ENCODE measurements around the gene FOXC1.

The FOXC1 gene

GRCh38 chr6:1597121-1597744 lies 12.5 kb upstream of the FOXC1 start:
- no peak for DNase-seq (ENCODE audit: low read depth)
- no peak overlapping the region for H3K4me3 ChIP-seq (ENCODE audit: low read depth, low read length)

GRCh38 chr6:1597924-1598323 lies 11.8 kb upstream of the FOXC1 start:
- no peak for DNase-seq (ENCODE audit: low read depth)
- H3K4me3 ChIP-seq (ENCODE audit: low read depth, low read length): no peak overlapping the region

GRCh38 chr6:1598433-1598832 lies 11.3 kb upstream of the FOXC1 start:
- DNase-seq (ENCODE audit: low read depth): no peak
- no peak overlapping the region for H3K4me3 ChIP-seq (ENCODE audit: low read depth, low read length)

- no peak overlapping the region for H3K4me3 ChIP-seq (ENCODE audit: low read depth, low read length)
- no peak for DNase-seq (ENCODE audit: low read depth)
Measured at GRCh38 chr6:1598886-1599285, 10.8 kb upstream of the FOXC1 start.

- DNase-seq (ENCODE audit: low read depth): no peak
- H3K4me3 ChIP-seq (ENCODE audit: low read depth, low read length): no peak overlapping the region
Measured at GRCh38 chr6:1599469-1599868, 10.2 kb upstream of the FOXC1 start.

DNA sequence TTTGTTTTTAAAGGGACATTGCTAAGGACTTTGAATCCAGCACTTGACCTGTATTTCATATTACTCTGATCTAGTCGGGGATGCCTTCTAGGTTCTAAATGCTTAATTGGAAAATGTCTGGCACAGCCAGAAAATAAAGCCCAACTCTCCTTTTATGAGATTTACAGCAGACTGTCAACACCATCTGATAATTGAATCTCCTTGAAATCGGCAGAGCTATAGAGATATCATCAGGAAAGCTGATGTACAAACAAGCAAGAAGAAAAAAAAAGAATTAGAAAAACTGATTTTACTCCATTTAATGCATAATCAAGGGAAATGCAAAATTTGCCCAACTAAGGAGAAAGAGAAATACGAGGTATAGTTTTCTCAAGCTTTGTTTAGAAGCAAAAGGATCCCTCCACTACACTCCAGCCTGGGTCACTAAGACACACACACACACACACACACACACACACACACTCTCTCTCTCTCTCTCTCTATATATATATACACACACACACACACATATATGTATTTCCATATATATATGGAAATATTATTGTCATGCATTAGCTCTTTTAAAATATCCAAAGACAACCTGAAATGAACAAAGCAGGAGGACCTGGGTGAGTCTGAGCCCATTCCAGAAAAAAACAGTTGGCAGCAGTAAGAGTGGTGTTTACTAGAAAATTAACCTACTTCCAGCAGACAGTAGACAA lies 9.5 kb upstream of the FOXC1 start:
- no peak for DNase-seq (ENCODE audit: low read depth)
- H3K4me3 ChIP-seq (ENCODE audit: low read depth, low read length): no peak overlapping the region

DNA sequence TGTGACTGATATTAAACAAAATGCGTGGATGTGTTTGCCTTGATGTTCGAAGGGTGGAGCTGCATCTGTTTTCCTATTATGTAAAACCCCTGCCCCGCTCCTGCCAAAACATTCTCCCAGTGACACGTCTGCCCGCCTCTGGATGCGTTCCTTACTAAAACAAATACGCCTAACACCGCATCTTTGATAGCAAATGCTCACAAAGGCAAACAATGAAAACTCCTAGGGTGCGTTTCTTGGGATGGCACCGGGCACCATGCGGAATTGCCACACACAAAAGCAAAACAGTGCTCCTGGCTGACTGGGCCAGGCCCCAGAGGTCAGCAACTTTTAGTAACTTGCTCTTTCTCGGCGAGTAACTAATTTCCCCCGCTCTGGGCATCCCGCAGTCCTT lies 9.0 kb upstream of the FOXC1 start:
- H3K4me3 ChIP-seq (ENCODE audit: low read depth, low read length): no peak overlapping the region
- DNase-seq (ENCODE audit: low read depth): no peak

DNA sequence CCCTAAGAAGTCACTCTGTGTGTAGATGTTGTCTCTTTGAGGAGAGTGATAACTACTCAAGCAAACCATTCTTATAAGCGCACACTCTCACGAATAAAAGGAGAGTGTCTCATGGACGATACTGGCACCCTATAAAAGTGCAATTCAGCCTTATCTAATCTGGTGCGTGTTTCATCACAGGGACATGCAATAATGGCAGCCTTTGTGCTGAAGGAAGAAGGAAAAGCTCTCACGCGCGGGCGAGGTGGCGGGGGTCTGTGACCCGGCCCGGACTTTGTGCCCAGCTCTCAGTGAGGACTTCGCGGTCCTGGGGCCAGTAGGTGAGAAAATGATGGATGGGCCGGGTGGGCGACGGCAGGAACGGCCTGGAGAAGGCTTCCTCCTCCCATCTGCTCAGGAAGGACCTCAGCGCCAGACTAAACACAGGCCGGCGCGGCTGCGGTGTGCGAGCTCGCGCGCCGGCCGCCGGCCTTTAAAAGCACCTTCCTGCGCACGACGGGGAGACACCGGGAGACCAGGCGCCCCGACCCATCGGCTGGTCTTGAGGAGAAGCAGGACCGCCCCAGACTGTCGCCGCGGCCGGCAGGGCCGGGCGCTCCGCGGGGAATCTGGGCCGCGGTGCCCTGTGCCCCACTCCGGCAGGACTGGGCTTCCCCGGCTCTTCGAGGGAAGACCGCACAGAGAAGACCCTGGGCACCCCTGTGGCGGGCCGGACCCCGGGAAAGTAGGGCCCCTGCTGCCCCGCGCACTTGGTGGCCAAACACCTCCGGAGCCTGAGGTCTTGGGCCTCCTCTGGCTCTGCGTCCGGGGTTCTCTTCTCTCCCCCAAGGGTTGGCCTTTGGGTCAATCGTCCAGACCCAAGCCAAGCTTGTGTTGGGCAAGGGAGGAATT lies 8.3 kb upstream of the FOXC1 start:
- no peak for DNase-seq (ENCODE audit: low read depth)

GRCh38 chr6:1602049-1602713 lies 7.5 kb upstream of the FOXC1 start:
- DNase-seq (ENCODE audit: low read depth): no peak
- no peak overlapping the region for H3K4me3 ChIP-seq (ENCODE audit: low read depth, low read length)

More for the DNA sequence above, 8.3 kb upstream of the FOXC1 start:
- H3K4me3 ChIP-seq (ENCODE audit: low read depth, low read length): no peak overlapping the region

GRCh38 chr6:1603708-1604107 lies 6.0 kb upstream of the FOXC1 start:
- no peak overlapping the region for H3K4me3 ChIP-seq (ENCODE audit: low read depth, low read length)
- no peak for DNase-seq (ENCODE audit: low read depth)

GRCh38 chr6:1604158-1605003 lies 5.3 kb upstream of the FOXC1 start:
- H3K4me3 ChIP-seq (ENCODE audit: low read depth, low read length): peak overlapping the region; percentile 40
- DNase-seq (ENCODE audit: low read depth): no peak

- peak overlapping the region; percentile 40 for H3K4me3 ChIP-seq (ENCODE audit: low read depth, low read length)
- no peak for DNase-seq (ENCODE audit: low read depth)
Measured at GRCh38 chr6:1605004-1605892, 4.5 kb upstream of the FOXC1 start.

DNA sequence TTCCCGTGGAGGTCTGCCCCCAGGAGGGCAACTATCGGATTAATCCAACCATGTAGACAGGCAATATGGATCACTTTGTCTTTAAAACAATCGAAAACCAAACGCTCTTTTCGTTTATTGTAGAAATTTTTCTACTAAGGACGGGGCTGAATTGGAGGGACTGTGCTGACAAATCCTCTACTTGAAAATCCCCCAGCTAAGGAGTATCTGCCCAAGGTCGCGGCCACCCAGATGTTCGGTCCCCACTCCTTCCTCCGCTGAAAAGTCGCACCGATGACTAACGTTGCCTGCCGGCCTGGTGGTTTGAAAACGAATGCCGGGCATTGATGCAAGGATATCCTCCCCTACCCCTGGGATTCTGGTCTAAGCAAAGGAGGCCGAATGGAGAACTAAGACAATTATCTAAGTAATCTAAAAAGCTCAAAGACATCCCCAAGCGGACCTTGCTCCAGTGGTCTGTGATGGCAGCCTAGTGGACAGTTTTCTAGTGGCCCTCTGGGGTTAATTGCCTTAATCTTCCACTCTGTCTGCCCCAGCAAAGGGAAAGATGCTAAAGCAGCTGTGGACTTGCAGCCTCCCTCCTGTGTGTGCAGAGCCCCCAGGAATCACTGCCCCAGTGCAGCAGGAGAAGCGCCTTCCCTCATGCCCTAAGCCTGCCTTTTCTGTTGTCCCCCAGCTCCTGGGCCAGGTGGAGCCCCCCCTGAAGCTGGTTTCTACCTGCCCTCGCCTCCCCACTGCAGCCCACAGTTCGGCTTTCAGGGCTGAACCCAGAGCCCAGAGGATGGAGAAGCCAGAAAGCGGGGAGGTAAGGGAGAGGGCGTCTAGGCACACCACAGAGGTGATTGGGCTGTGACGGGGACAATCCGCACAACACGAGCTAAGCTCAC lies 3.6 kb upstream of the FOXC1 start:
- DNase-seq (ENCODE audit: low read depth): no peak
- no peak overlapping the region for H3K4me3 ChIP-seq (ENCODE audit: low read depth, low read length)

DNA sequence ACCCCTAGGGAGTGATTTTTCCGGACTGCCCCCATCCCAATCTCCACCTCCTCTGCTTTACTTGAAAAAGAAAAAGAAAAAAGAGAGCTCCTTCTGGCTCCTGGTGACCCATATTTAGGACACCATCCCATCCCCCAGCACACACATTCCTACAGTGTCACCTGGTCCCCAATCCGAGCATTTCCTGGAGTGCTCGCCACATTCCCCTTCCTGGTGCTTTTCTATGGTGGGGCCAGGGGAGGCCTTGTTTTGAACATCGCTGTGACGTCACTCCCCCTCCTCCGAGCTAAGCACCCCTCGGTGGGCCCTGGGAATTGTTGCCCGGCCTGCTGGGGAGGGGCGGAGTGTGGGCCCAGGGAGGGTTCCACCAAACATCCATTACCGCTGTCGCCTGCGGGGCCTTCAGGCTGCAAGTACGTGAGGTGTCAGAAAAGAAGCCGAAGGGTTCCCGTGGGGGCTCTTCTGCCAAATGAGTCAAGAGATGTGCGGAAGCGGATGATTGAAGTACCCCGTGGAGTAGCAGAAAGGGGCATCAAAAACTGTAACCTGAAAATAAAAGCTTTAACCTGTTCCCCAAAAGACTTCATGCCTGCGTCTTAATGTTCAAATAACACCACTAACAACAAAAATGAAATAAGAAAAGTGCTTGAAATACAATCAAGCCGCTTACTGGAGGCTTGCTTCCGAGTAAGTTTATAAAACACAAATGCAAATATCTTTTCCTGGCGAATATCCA lies 2.8 kb upstream of the FOXC1 start:
- no peak overlapping the region for H3K4me3 ChIP-seq (ENCODE audit: low read depth, low read length)
- no peak for DNase-seq (ENCODE audit: low read depth)

DNA sequence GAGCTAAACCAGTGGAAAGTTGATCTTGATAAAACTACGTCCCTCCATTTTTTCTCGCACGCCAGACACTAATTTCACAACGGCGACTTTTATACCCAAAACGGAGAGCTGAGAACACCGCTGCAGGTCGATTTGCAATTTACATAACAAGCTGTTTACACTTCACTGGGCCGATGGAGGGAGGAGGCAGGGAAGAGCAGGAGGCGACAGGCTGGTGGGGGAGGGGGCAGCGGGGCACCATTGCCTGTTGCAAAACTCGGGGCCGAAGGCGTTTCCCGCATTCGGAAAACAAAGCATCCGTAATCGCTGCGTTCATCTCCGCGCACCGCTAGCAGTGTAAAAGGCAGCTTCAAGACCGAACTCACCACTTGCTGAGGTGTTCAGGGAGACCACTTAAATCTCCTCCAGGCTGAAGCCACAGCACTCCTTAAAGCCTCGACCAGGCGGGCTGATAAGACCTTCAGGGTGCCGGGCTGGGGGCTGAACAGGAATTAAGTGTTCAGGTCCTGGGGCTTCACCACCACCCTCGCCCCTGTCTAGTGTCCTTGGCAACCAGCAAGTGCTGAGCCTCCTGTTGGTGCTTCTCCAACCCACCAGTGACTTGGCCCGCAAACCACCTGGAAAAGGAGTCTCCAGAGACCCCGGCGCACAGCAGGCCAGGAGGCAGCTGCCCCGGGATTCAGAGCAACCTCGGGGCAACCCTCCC lies 2.0 kb upstream of the FOXC1 start:
- DNase-seq (ENCODE audit: low read depth): no peak
- no peak overlapping the region for H3K4me3 ChIP-seq (ENCODE audit: low read depth, low read length)

All from skeletal muscle cell (primary cell).